ENCODE results near the gene KCNQ5.
"Not testable (repeated sequence)": the region's sequence is repeated elsewhere in the genome, so short reads cannot be mapped to it uniquely, and the experiment has no call there.

KCNQ5 gene

GRCh38 chr6:72621291-72622093 is at the start of gene KCNQ5:
KCNQ5 (plus strand) TSS chr6:72622064.
- peaks cover 42% of the 10 kb centered on the region for H3K4me1 ChIP-seq (ENCODE audit: low read depth, poor library complexity, severe bottlenecking)
- no peak for TF ChIP-seq CTCF (conservative IDR thresholded peaks at IDR 0.05; ENCODE audit: low read depth, low read length)
- H3K79me2 ChIP-seq (ENCODE audit: insufficient read depth, low read depth): peaks cover 39% of the 10 kb centered on the region
- H3K36me3 ChIP-seq (ENCODE audit: insufficient read depth): no peaks in the 10 kb centered on the region
- H3K27ac ChIP-seq: peak within 1 kb of the TSS; percentile 96
- no peaks in the 10 kb centered on the region for H3K27me3 ChIP-seq (ENCODE audit: insufficient read depth, low read depth)
- H3K4me3 ChIP-seq (IDR thresholded peaks at IDR 0.05; ENCODE audit: insufficient read depth, low read depth, low read length): peak within 1 kb of the TSS; percentile 23
- peak within 1 kb of the TSS; percentile 87 for H2AFZ ChIP-seq (ENCODE audit: low read depth)
- peak within 1 kb of the TSS; percentile 97 for H3K9ac ChIP-seq
- H4K20me1 ChIP-seq (ENCODE audit: insufficient read depth): no peaks in the 10 kb centered on the region
- H3K4me2 ChIP-seq: peak within 1 kb of the TSS; percentile 85

- H4K20me1 ChIP-seq (ENCODE audit: insufficient read depth): no peaks in the 10 kb centered on the region
- peak overlapping the region; percentile 38 for H3K4me2 ChIP-seq
- H3K79me2 ChIP-seq (ENCODE audit: insufficient read depth, low read depth): no peaks in the 10 kb centered on the region
- no peak overlapping the region for H3K27ac ChIP-seq
- peak overlapping the region; percentile 18 for H2AFZ ChIP-seq (ENCODE audit: low read depth)
- H3K36me3 ChIP-seq (ENCODE audit: insufficient read depth): no peaks in the 10 kb centered on the region
- H3K27me3 ChIP-seq (ENCODE audit: insufficient read depth, low read depth): no peaks in the 10 kb centered on the region
- peaks cover 21% of the 10 kb centered on the region for H3K4me1 ChIP-seq (ENCODE audit: low read depth, poor library complexity, severe bottlenecking)
- H3K4me3 ChIP-seq (IDR thresholded peaks at IDR 0.05; ENCODE audit: insufficient read depth, low read depth, low read length): no peak overlapping the region
- TF ChIP-seq CTCF (conservative IDR thresholded peaks at IDR 0.05; ENCODE audit: low read depth, low read length): no peak
- no peak overlapping the region for H3K9ac ChIP-seq
Observed at GRCh38 chr6:72579865-72580264, 42.0 kb upstream of the KCNQ5 start.

- Histone ChIP-seq H2AFZ (ENCODE audit: low read depth) (peak overlapping the region; percentile 18), H3K79me2 (ENCODE audit: insufficient read depth, low read depth) (no peaks in the 10 kb centered on the region), H3K27me3 (ENCODE audit: insufficient read depth, low read depth) (no peaks in the 10 kb centered on the region), H3K4me1 (ENCODE audit: low read depth, poor library complexity, severe bottlenecking) (peaks cover 21% of the 10 kb centered on the region), H3K27ac (no peak overlapping the region), H4K20me1 (ENCODE audit: insufficient read depth) (no peaks in the 10 kb centered on the region), H3K4me3 (IDR thresholded peaks at IDR 0.05; ENCODE audit: insufficient read depth, low read depth, low read length) (no peak overlapping the region), H3K9ac (no peak overlapping the region), H3K4me2 (peak overlapping the region; percentile 38), H3K36me3 (ENCODE audit: insufficient read depth) (no peaks in the 10 kb centered on the region)
- TF ChIP-seq CTCF (conservative IDR thresholded peaks at IDR 0.05; ENCODE audit: low read depth, low read length): peak; percentile 63
Observed at GRCh38 chr6:72580281-72580940, 41.5 kb upstream of the KCNQ5 start.

- peaks cover 21% of the 10 kb centered on the region for H3K4me1 ChIP-seq (ENCODE audit: low read depth, poor library complexity, severe bottlenecking)
- H3K9ac ChIP-seq; H3K27ac ChIP-seq; H4K20me1 ChIP-seq (ENCODE audit: insufficient read depth); H3K27me3 ChIP-seq (ENCODE audit: insufficient read depth, low read depth); H3K36me3 ChIP-seq (ENCODE audit: insufficient read depth); H3K79me2 ChIP-seq (ENCODE audit: insufficient read depth, low read depth); H3K4me3 ChIP-seq (IDR thresholded peaks at IDR 0.05; ENCODE audit: insufficient read depth, low read depth, low read length); H2AFZ ChIP-seq (ENCODE audit: low read depth); H3K4me2 ChIP-seq: not testable (repeated sequence)
Observed at GRCh38 chr6:72580950-72581349, 40.9 kb upstream of the KCNQ5 start.

GRCh38 chr6:72588155-72588554 is 33.7 kb upstream of the KCNQ5 start:
- H3K4me1 ChIP-seq (ENCODE audit: low read depth, poor library complexity, severe bottlenecking): peaks cover 15% of the 10 kb centered on the region
- no peak for TF ChIP-seq CTCF (conservative IDR thresholded peaks at IDR 0.05; ENCODE audit: low read depth, low read length)
- no peak overlapping the region for H3K4me3 ChIP-seq (IDR thresholded peaks at IDR 0.05; ENCODE audit: insufficient read depth, low read depth, low read length)
- H3K9ac ChIP-seq: no peak overlapping the region
- no peak overlapping the region for H2AFZ ChIP-seq (ENCODE audit: low read depth)
- H3K36me3 ChIP-seq (ENCODE audit: insufficient read depth): no peaks in the 10 kb centered on the region
- H4K20me1 ChIP-seq (ENCODE audit: insufficient read depth): no peaks in the 10 kb centered on the region
- H3K4me2 ChIP-seq: peak overlapping the region; percentile 9; the same call in 1 of the 2 replicates
- no peak overlapping the region for H3K27ac ChIP-seq
- H3K79me2 ChIP-seq (ENCODE audit: insufficient read depth, low read depth): no peaks in the 10 kb centered on the region
- no peaks in the 10 kb centered on the region for H3K27me3 ChIP-seq (ENCODE audit: insufficient read depth, low read depth)
